ENCODE measurements around the gene MAP4K1.
A peak's percentile ranks its signal among the peaks of the same experiment; 100 is the strongest.

The MAP4K1 gene

DNA sequence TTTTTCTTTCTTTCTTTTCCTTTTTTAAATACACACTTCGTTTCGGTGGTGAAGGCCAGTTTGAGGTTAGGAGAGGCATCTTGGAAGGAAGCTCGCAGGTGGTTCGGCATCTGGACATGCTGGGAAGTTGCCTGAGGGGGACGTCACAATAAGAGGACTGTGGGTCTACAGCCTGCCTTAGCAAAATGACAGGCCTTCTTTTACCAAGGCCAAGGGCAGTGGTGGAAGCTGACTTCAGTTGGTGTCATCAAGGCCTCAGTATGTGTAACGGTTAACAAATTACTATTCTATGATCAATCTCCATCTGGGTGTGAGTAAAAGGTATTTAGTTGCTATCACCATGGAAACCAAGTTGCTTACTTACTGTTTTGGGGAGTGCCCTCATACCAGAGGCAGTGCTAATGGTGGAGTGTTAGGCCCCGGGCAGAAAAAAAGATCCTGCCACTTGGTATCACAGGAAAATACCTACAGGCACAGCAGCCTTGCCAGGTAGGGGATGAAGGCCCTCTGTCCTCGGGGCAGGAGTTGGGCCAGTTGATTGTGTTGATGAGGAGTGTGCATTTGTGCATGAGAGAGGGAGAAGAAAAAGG is 40.0 kb upstream of the MAP4K1 start:
- Mint-ChIP-seq H3K27me3 (no peaks in the 10 kb centered on the region), H3K4me1 (peaks cover 28 to 69% of the 10 kb centered on the region in 2 donors), H3K4me3 (no peak overlapping the region), H3K36me3 (peaks cover 14 to 33% of the 10 kb centered on the region in 2 donors), H3K27ac (peak overlapping the region; percentile 9), H3K9me3 (no peaks in the 10 kb centered on the region)
- no peak for ATAC-seq (replicated peaks)
- DNase-seq = no peak

DNA sequence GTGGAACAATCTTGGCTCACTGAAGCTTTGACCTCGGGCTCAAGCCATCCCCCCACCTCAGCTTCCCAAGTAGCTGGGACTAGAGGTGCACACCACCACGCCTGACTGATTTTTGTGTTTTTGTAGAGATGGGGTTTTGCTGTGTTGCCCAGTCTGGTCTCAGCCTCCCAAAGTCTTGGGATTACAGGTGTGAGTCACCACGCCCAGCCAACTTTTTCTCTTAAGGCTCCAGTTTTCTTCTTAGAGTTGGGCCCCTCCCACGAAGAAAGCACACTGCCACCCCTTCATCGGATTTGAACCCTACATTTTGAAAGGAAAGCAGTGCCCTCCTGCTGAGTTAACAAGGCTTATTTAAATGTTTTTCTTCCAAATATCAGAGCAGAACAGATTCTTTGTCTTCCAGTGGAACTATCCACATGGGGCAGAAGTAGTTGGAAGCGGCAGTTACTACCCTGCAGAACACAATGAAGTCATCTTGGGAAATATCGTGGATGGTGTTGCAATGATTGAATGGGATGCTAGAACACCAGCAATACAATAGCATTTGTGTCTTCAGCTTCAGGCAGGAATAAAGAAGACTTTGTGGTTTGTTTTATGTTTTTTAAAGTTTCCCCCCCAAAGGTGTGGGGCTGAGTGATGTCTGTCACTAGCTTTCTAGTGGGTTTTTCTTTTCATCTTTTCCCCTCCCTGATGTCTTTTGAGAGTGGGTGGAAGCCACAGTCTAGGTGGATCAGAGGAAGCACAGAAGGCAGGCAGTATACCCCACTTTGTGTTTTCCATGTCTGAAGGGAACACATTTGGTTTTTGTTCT is 38.6 kb upstream of the MAP4K1 start:
- Mint-ChIP-seq H3K27ac (peak overlapping the region; percentile 72), H3K36me3 (peaks cover 14 to 37% of the 10 kb centered on the region in 2 donors), H3K4me3 (no peak overlapping the region), H3K27me3 (no peaks in the 10 kb centered on the region), H3K9me3 (no peaks in the 10 kb centered on the region), H3K4me1 (peaks cover 31 to 75% of the 10 kb centered on the region in 2 donors)
- no peak for ATAC-seq (replicated peaks)
- no peak for DNase-seq

DNA sequence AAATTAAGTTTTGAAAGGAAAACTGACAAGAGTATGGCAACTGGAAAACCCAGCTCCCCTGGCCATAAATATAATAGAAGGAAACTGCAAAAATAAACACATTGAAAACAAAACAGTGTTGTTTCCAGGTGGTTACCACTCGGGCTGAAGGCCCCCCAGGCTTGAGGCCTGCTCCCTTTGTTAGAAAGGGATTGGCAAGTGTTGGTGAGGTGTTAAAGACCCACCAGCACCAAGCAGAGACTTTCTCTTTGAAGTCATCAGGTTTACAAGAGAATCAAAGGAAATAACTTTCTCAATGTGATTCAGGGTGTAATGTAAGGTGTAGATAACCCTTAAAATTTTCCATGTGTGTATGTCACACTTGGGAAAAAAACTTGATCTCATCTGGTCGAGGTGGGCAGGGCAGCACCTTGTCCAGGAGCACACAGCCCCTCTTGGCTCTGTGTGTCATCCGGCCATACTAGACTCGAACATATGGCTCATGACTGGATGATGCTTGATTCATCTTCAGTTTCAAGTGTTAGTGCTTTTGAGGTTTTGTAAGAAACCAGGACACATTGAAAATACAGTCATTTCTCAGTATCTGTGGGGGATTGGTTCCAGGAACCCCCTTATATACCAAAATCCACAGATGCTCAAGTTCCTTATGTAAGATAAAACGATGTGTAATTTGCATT is 37.5 kb upstream of the MAP4K1 start:
- peaks cover 14 to 29% of the 10 kb centered on the region in 2 donors for H3K36me3 Mint-ChIP-seq
- peak; percentile 60 to 84 for ATAC-seq (replicated peaks)
- H3K4me1 Mint-ChIP-seq = peaks cover 31 to 77% of the 10 kb centered on the region in 2 donors
- no peak for DNase-seq
- H3K9me3 Mint-ChIP-seq = no peaks in the 10 kb centered on the region
- H3K4me3 Mint-ChIP-seq = no peak overlapping the region
- H3K27me3 Mint-ChIP-seq = no peaks in the 10 kb centered on the region
- peak overlapping the region; percentile 39 for H3K27ac Mint-ChIP-seq

DNA sequence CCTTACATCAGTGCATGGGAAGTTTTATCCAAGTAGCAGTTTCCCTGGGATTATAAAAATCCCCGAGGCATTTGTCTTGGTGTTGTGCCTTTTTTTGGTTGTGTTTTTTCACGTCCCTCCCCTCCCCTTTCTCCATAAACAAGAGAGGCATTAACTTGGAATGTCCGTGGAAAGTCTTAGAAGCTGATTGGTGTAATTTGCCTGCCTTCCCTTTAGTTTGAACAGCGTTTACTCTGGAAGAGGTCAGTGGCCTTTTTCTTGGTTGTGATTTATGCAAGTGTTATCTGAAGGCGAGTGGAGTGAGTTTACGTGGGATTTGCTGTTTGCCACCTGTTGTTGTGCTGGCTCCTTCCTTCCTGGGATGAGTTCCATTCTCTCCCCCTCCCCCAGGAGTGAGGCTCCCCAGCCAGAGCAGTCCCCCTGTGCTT is 36.9 kb upstream of the MAP4K1 start:
- no peak for DNase-seq
- H3K4me1 Mint-ChIP-seq = peaks cover 35 to 84% of the 10 kb centered on the region in 2 donors
- peaks cover 14 to 29% of the 10 kb centered on the region in 2 donors for H3K36me3 Mint-ChIP-seq
- H3K4me3 Mint-ChIP-seq = no peak overlapping the region
- H3K27me3 Mint-ChIP-seq = no peaks in the 10 kb centered on the region
- H3K9me3 Mint-ChIP-seq = no peaks in the 10 kb centered on the region
- H3K27ac Mint-ChIP-seq = peak overlapping the region; percentile 39
- ATAC-seq (replicated peaks) = no peak

DNA sequence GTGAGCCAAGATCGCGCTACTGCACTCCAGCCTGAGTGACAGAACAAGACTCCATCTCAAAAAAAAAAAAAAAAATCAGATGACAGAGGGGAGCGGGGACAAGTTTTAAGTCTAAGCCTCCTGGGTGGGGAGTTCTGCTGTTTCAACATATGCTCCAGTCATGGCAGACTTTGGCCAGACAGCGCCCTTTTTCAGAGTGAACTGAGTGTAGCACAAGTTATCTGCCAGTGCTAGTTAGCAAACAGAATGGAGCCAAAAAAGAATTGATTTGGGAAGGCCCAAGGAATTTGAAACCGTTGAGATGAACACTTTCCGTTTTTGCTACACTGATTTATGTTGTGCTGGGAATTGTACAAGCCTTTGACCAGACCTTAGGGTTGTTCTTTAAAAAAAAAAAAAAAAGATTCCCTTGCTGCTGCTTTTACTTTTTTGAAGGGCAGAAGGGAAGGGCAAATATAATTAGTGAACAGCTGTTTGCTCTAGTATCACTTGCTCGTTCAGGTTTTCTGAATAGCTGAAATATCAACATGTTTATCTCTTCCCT is 35.3 kb upstream of the MAP4K1 start:
- no peaks in the 10 kb centered on the region for H3K9me3 Mint-ChIP-seq
- no peaks in the 10 kb centered on the region for H3K27me3 Mint-ChIP-seq
- DNase-seq (no peak), ATAC-seq (replicated peaks) (no peak)
- H3K36me3 Mint-ChIP-seq = peaks cover 24 to 41% of the 10 kb centered on the region in 2 donors
- H3K4me1 Mint-ChIP-seq = peaks cover 49 to 95% of the 10 kb centered on the region in 2 donors
- H3K4me3 Mint-ChIP-seq = no peak overlapping the region
- H3K27ac Mint-ChIP-seq = no peak overlapping the region

DNA sequence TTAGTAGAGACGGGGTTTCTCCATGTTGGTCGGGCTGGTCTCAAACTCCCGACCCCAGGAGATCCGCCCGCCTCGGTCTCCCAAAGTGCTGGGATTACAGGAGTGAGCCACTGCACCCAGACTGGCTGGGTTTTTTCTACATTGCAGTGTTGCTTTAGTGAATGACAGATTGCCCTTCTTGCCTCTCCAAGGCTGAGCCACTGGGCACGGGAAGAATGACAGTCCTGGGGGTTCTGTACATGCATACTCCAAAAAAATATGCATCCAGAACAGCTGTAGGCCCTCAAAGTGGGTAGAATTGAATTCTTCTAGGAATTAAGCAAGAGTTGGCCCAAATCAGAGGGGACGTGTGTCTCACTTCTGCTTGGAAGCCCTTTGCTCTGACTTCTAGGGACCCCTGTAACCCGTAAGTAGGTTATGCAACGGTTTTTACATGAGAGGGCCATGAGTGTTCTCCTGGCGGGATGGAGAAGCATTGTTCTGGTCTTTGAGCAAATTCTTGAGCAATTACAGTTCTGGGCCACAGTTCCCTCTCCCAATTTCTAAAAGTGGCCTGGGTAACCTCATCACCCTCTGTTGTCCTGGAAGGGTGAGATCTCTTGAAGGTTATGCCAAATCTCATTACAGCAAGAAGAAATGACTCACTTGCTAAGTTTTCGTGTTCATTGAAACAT is 33.3 kb upstream of the MAP4K1 start:
- no peak for ATAC-seq (replicated peaks)
- Mint-ChIP-seq H3K36me3 (peaks cover 19 to 33% of the 10 kb centered on the region in 2 donors), H3K27me3 (no peaks in the 10 kb centered on the region), H3K4me1 (peaks cover 39 to 77% of the 10 kb centered on the region in 2 donors), H3K9me3 (no peaks in the 10 kb centered on the region), H3K27ac (no peak overlapping the region), H3K4me3 (no peak overlapping the region)
- no peak for DNase-seq

DNA sequence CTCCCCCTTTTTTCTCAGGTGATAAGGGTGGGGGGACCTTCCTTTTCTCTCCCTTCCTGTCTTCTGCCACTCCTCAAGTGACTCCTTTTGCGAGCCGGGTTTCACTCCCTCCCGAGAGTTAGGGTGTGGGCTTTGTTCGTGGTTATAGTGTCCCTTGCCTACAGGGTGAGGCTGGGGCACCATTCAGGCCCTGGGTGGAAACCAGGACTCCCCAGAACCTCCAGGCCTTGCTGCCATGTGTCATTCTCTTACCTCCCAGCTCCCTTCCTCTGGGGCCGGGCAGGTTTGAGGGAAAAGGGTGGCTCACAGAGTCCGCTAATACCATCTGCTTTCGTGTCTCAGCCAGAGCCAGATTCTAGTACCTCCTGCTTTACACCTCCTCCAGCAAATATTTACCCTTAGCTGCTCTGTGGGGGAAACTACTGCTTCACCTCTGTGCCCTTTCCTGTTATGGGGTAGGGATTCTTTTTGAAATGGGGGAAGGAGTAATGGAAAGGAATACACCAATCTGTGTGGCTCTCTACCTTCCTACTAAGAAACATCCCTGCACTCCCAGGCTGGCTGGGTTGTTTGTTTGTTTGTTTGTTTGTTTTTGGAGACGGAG is 32.5 kb upstream of the MAP4K1 start:
- Mint-ChIP-seq H3K27me3 (no peaks in the 10 kb centered on the region), H3K9me3 (no peaks in the 10 kb centered on the region), H3K4me1 (peaks cover 32 to 69% of the 10 kb centered on the region in 2 donors), H3K27ac (peak overlapping the region; percentile 80), H3K36me3 (peaks cover 15 to 26% of the 10 kb centered on the region in 2 donors), H3K4me3 (peak overlapping the region; percentile 91 to 98)
- ATAC-seq (replicated peaks) = no peak
- no peak for DNase-seq

DNA sequence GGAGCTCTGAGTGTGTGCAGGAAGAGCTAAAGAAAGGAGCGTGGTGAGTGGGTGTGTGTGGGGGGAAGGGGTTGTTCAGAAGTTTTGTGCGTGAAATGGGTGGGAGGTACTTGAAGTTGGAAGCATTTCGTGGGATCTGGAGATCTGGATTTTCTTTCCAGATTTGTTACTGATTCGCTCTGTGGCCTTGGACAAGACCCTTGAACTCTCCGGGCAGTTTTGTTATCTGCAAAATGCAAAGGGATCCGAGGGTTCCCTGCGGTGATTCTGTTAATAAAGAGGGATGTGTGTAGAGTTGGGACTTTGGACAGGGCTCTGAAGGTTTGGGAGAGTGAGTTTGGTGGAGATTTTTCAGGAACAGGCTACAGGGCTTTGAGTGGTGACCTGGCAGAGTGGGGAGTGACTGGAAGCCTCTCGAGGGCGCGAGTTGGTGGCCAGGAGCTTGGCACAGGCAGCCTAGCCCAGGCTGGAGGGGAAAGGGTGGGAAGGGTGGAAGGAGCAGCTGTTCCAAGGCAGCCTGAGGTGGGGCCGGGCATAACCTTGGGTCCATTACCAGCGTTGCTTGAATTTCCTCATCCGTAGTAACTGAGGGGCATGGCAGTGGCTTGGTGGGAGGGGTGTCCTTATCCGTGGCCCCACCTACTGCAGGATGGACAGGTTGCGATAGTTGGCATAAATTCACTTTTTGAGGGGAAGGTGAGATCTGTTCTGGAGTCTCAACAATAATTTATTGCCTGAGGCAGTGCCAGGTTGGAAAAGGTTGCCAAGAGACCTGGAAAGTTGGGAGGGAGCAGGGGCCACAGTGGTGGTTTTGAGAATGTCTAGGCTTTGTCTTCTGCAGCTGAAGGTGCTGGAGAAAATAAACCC is 31.8 kb upstream of the MAP4K1 start:
- H3K27ac Mint-ChIP-seq = peak overlapping the region; percentile 37
- peak overlapping the region; percentile 91 to 98 for H3K4me3 Mint-ChIP-seq
- H3K27me3 Mint-ChIP-seq = no peaks in the 10 kb centered on the region
- H3K36me3 Mint-ChIP-seq = peaks cover 14 to 26% of the 10 kb centered on the region in 2 donors
- DNase-seq (no peak), ATAC-seq (replicated peaks) (no peak)
- H3K4me1 Mint-ChIP-seq = peaks cover 28 to 61% of the 10 kb centered on the region in 2 donors
- no peaks in the 10 kb centered on the region for H3K9me3 Mint-ChIP-seq

DNA sequence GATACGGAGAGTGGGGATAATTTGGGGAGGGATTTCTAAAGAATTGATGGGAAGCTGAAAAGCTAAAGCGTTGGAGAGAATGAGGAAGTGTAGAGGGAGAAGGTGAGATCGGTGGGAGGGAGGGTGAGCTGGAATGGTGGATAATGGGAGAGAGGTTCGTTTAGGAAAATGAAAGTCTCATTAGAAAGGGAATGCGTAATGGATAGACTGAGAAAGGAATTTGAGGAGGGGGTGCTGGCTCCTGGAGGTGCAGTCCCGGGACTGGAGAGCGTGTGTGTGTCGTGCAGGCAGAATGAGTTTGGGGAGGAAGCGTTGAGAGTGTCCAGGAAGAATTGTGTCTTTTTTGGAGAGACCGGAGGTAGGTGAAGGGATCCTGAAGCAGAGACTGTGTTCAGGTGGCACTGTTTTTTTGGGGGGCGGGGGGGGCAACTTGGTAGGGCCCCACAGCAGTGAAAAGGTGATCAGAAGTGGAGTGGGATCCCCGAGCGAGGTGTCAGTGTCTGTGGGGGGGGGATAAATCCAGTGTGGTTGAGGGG is 31.1 kb upstream of the MAP4K1 start:
- ATAC-seq (replicated peaks) = no peak
- peak overlapping the region; percentile 94 for H3K27ac Mint-ChIP-seq
- no peaks in the 10 kb centered on the region for H3K9me3 Mint-ChIP-seq
- peaks cover 14 to 25% of the 10 kb centered on the region in 2 donors for H3K36me3 Mint-ChIP-seq
- peak overlapping the region; percentile 91 to 98 for H3K4me3 Mint-ChIP-seq
- no peaks in the 10 kb centered on the region for H3K27me3 Mint-ChIP-seq
- H3K4me1 Mint-ChIP-seq = peaks cover 28 to 59% of the 10 kb centered on the region in 2 donors
- DNase-seq = no peak

DNA sequence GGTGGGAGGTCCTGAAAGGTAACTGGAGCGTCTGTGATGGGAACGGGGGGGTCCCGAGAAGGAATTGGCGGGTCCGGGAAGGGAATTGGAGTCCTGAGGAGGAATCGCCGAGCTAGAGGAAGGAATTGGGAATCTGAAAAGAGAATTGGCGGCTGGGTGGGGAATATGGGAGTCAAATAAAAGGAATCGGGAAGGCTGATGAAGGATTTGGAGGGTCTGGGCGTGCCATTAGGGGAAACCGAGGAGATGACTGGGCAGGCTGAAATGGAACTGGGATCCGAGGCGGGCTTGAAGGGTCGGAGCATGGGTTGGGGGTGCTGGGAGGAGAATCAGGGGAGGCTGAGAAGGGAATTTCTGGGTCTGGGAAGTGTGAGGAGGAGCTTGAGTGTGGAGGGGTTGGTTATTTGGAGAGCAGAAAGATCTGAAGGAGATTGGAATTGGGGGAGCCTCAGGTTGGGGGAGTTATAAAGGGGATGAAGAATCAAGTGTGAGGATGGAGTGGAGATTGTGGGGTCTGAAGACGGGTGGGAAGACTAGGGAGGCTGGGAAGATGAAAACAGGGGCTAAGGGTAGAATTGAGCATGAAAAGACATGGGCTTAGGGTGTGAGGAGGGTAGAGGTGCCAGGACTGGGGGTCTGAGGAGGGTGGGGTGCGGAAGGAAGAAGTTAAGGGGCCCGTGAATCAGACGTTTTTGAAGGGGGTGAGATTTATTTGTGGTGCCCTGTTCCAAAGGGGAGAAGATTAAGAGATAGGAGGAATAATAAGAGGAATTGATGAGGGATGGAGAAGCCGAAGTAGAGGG is 30.4 kb upstream of the MAP4K1 start:
- DNase-seq = no peak
- ATAC-seq (replicated peaks) = no peak
- peak overlapping the region; percentile 94 for H3K27ac Mint-ChIP-seq
- peaks cover 28 to 53% of the 10 kb centered on the region in 2 donors for H3K4me1 Mint-ChIP-seq
- H3K9me3 Mint-ChIP-seq = no peaks in the 10 kb centered on the region
- peaks cover 14 to 19% of the 10 kb centered on the region in 2 donors for H3K36me3 Mint-ChIP-seq
- no peaks in the 10 kb centered on the region for H3K27me3 Mint-ChIP-seq
- H3K4me3 Mint-ChIP-seq = peak overlapping the region; percentile 91 to 98

DNA sequence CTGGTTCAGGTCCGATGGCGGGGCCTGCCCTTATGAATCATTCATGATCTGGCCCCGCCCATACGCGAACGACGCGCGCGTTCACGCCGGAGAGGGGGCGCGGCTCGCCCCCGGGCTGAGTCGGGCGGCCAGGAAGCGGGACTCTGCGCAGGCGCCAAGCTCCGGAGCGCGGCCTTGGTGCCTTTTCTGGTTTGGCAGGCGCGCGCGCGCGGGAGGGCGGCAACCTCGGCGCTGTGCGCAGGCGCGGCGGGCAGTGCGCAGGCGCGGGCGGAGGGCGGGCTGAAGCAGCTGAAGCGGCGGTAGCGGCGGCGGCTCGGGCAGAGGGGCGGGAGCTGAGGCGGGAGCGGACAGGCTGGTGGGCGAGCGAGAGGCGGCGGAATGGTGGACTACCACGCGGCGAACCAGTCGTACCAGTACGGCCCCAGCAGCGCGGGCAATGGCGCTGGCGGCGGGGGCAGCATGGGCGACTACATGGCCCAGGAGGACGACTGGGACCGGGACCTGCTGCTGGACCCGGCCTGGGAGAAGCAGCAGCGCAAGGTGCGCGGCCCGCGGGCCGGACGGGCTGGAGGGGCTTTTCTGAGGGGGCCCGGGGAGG is 29.7 kb upstream of the MAP4K1 start, which contains the start of gene ACTN4:
ACTN4 (plus strand) TSS at position 282 of the 598 bp plus-strand sequence; CDS start at position 379, 97 bp downstream.
- ATAC-seq (replicated peaks) (peak; percentile 91), DNase-seq (peak; percentile 100)
- no peaks in the 10 kb centered on the region for H3K9me3 Mint-ChIP-seq
- peak within 1 kb of the TSS; percentile 94 for H3K27ac Mint-ChIP-seq
- H3K27me3 Mint-ChIP-seq = no peaks in the 10 kb centered on the region
- H3K36me3 Mint-ChIP-seq = peaks cover 14 to 16% of the 10 kb centered on the region in 2 donors
- H3K4me3 Mint-ChIP-seq = peak within 1 kb of the TSS; percentile 91 to 98
- H3K4me1 Mint-ChIP-seq = peaks cover 24 to 46% of the 10 kb centered on the region in 2 donors

DNA sequence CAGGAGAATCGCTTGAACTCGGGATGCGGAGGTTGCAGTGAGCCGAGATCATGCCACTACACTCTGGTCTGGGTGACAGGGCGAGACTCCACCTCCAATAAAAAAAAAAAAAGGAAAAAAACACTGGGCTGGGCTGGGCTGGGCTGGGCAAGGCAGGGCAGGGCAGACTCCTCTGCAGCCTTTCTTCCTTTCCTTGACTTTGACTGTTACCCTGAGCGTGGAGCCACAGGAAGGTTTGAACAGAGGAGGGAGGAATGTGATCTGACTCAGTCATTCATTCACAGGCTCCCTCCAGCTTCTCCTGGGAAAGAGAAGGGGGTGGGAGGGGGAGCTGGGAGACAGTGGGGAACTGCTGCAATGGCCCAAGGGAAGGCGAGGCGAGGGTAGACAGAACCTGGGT is 27.0 kb upstream of the MAP4K1 start:
- H3K4me3 Mint-ChIP-seq = no peak overlapping the region
- DNase-seq (no peak), ATAC-seq (replicated peaks) (no peak)
- no peak overlapping the region for H3K27ac Mint-ChIP-seq
- H3K4me1 Mint-ChIP-seq = peaks cover 15 to 19% of the 10 kb centered on the region in 2 donors
- no peaks in the 10 kb centered on the region for H3K27me3 Mint-ChIP-seq
- no peaks in the 10 kb centered on the region for H3K9me3 Mint-ChIP-seq
- H3K36me3 Mint-ChIP-seq = peaks cover 14 to 18% of the 10 kb centered on the region in 2 donors
